Fibroblast of skin of abdomen (primary cell): ENCODE data around the gene ERN1.

Experiments used
- DNase-seq: peaks from one replicate; pipeline ENCODE4 v3.0.0-alpha.2; 2013

The ERN1 gene

GRCh38 chr17:64109400-64109799 lies 20.5 kb downstream of the ERN1 start:
- no peak for DNase-seq

- DNase-seq: no peak
Measured at GRCh38 chr17:64107500-64108236, 22.3 kb downstream of the ERN1 start.

- DNase-seq: no peak
Measured at GRCh38 chr17:64106918-64107317, 23.0 kb downstream of the ERN1 start.

- peak; percentile 54 for DNase-seq
Measured at GRCh38 chr17:64103391-64104364, 26.3 kb downstream of the ERN1 start.

- no peak for DNase-seq
Measured at GRCh38 chr17:64102627-64103390, 27.1 kb downstream of the ERN1 start.

- no peak for DNase-seq
Measured at GRCh38 chr17:64099543-64099942, 30.4 kb downstream of the ERN1 start.

- DNase-seq: no peak
Measured at GRCh38 chr17:64097196-64097936, 32.6 kb downstream of the ERN1 start.

GRCh38 chr17:64096037-64096436 lies 33.9 kb downstream of the ERN1 start:
- DNase-seq: no peak

- DNase-seq: no peak
Measured at GRCh38 chr17:64095144-64095882, 34.6 kb downstream of the ERN1 start.

- DNase-seq: no peak
Measured at GRCh38 chr17:64094412-64094811, 35.5 kb downstream of the ERN1 start.

GRCh38 chr17:64092952-64093451 lies 36.9 kb downstream of the ERN1 start:
- no peak for DNase-seq

- DNase-seq: no peak
Measured at GRCh38 chr17:64092113-64092512, 37.8 kb downstream of the ERN1 start.

- DNase-seq: no peak
Measured at GRCh38 chr17:64091571-64091970, 38.4 kb downstream of the ERN1 start.

GRCh38 chr17:64091116-64091515 lies 38.8 kb downstream of the ERN1 start:
- DNase-seq: no peak

- no peak for DNase-seq
Measured at GRCh38 chr17:64090144-64090543, 39.8 kb downstream of the ERN1 start.

- DNase-seq: no peak
Measured at GRCh38 chr17:64087252-64088005, 42.5 kb downstream of the ERN1 start.

- DNase-seq: no peak
Measured at GRCh38 chr17:64085650-64086005, 44.3 kb downstream of the ERN1 start.

- DNase-seq: no peak
Measured at GRCh38 chr17:64084940-64085649, 44.8 kb downstream of the ERN1 start.

GRCh38 chr17:64084086-64084939 lies 45.6 kb downstream of the ERN1 start:
- peak; percentile 17 for DNase-seq
